Nephron progenitor cell (in vitro differentiated cells): ENCODE measurements around the gene PIAS1.

Experiments
- DNase-seq: peaks from one replicate; pipeline ENCODE4 v3.0.0; 2021
- H3K27ac Mint-ChIP-seq: 2 replicates; pipeline ENCODE4 v1.8.0; 2021; ENCODE audit warnings: mild to moderate bottlenecking, moderate library complexity, mixed read lengths
- H3K27me3 Mint-ChIP-seq: 2 replicates; pipeline ENCODE4 v1.8.0; 2021; ENCODE audit warnings: mild to moderate bottlenecking, low read depth, mixed read lengths; ENCODE audit not compliant: poor library complexity
- H3K36me3 Mint-ChIP-seq: 2 replicates; pipeline ENCODE4 v1.8.0; 2021; ENCODE audit warnings: low read depth, mixed read lengths
- H3K4me1 Mint-ChIP-seq: 2 replicates; pipeline ENCODE4 v1.8.0; 2021; ENCODE audit warnings: mixed read lengths
- H3K4me3 Mint-ChIP-seq: 2 replicates; pipeline ENCODE4 v1.8.0; 2021; ENCODE audit warnings: mild to moderate bottlenecking, moderate library complexity, mixed read lengths
- H3K9me3 Mint-ChIP-seq: 2 replicates; pipeline ENCODE4 v1.8.0; 2021; ENCODE audit warnings: mild to moderate bottlenecking, moderate library complexity, mixed read lengths
- TF ChIP-seq, protein P1 (sequence below): fragments of 200-600 bp; sonication (generic); IDR thresholded peaks from 2 replicates; pipeline ENCODE4 v1.5.0; 2021; ENCODE audit warnings: antibody characterized with exemption

Gene PIAS1

DNA sequence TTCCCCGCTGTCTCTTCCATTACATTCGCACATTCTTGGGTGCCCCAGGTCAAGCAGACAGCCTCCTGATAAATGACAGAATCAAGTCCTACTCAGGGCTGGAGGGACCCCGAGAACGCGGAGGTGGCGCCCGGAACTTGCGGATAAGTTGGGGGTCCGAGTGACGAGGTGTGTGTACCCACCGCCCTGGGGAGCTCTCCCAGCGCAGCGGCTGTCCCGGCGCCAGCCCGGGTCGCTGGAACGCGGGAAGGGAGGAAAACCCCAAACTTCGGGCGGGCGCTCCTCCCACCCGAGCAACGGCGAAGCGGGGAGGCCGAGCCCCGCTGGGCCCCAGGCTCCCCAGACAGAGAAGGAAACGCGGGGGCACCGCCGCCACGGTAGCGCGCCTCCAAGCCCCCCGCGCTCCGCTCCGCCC is 174.9 kb downstream of the PIAS1 start:
- Mint-ChIP-seq H3K9me3 (peaks cover 6% of the 10 kb centered on the region), H3K36me3 (peaks cover 14% of the 10 kb centered on the region), H3K27ac (peak overlapping the region; percentile 78), H3K4me3 (peak overlapping the region; percentile 87), H3K4me1 (peaks cover 65% of the 10 kb centered on the region), H3K27me3 (no peaks in the 10 kb centered on the region)
- DNase-seq: no peak
- TF ChIP-seq, protein P1, sequence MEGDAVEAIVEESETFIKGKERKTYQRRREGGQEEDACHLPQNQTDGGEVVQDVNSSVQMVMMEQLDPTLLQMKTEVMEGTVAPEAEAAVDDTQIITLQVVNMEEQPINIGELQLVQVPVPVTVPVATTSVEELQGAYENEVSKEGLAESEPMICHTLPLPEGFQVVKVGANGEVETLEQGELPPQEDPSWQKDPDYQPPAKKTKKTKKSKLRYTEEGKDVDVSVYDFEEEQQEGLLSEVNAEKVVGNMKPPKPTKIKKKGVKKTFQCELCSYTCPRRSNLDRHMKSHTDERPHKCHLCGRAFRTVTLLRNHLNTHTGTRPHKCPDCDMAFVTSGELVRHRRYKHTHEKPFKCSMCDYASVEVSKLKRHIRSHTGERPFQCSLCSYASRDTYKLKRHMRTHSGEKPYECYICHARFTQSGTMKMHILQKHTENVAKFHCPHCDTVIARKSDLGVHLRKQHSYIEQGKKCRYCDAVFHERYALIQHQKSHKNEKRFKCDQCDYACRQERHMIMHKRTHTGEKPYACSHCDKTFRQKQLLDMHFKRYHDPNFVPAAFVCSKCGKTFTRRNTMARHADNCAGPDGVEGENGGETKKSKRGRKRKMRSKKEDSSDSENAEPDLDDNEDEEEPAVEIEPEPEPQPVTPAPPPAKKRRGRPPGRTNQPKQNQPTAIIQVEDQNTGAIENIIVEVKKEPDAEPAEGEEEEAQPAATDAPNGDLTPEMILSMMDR: no peak

DNA sequence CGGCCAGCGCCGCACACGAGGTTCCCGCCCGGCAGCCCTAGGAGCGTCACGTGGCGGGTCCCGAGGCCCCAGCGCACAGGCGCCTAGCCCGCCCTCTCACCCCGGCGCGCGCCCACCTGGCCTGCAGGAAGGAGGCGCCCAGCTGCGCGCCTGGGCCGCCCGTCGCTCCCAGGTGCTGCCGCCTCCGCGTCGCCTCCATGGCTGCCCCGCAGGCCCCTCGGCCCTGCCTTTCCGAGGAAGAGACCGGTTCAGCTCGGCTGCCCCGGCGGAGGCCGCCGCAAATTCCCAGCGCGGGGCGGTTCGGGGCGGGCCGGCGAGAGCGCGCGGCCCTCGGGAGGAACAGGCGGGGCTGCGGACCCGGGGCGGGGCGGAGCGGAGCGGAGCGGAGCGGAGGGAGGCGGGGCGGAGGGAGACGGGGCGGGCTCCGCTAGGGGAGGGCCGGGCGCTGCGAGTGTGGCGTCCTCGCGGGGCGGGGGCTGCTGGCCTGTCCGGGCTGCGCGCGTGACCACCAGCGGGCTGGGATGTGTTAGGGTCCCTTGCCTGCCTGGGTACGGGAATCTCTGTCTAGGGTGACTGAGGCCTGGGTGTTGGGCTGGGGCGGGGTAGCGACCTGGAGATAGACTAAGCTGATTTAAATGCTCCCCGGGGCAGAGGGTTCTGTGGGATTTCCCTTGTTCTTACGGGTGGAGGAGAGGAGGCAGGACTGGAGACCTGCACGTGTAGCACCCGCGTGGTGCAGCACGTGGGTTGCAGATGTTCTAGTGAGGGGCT is 175.5 kb downstream of the PIAS1 start, which contains the start of gene CLN6:
CLN6 (minus strand) TSS at position 343 of the 771 bp plus-strand sequence; CDS start at position 199, 144 bp downstream.
- DNase-seq: peak; percentile 89
- peaks cover 3% of the 10 kb centered on the region for H3K9me3 Mint-ChIP-seq
- TF ChIP-seq, protein P1: no peak
- no peaks in the 10 kb centered on the region for H3K27me3 Mint-ChIP-seq
- peaks cover 71% of the 10 kb centered on the region for H3K4me1 Mint-ChIP-seq
- peak within 1 kb of the TSS; percentile 79 for H3K27ac Mint-ChIP-seq
- peaks cover 9% of the 10 kb centered on the region for H3K36me3 Mint-ChIP-seq
- peak within 1 kb of the TSS; percentile 91 for H3K4me3 Mint-ChIP-seq

DNA sequence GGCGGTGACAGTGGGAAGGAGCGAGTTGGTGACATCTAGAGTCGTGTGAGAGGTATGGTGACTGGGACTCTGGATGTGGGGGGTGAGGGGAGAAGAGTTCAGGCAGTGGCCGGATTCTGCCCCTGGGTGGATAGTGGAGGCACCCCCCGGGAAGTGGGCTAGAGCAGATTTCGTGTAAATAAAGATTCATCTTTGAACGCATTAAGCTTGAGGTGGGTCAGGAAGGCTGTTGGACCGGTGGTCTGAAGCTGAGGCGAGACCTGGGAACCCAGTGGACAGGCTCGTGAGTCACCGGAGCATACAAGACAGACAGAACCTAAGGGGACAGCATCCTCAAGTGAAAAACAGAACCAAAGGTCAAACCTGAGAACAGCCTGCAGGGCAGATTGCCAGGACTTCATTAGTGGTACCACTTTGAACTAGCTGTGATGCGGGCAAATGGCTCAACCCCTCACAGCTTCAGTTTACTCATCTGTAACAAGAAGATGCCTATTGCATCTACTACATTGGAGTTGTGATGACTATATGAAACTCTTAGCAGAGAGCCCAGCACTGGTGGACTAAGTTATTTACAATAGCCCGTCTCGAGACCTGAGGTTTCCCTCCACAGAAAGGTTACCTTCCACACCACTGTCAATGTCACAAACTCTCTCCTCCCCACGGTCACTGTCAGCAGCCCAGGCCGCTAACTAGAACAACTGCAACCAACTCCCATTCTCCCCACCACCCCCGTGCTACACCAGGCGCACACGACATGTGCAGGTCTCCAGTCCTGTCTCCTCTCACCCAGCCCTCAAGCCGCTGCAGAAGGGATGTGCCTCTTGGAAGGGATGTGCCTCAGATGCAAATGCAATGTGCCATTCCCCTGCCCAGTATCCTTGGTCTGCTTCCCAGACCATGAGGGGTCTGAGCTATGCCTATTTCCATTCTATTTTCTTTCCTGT is 176.3 kb downstream of the PIAS1 start:
- peak overlapping the region; percentile 79 for H3K27ac Mint-ChIP-seq
- no peaks in the 10 kb centered on the region for H3K9me3 Mint-ChIP-seq
- H3K4me3 Mint-ChIP-seq: peak overlapping the region; percentile 91
- TF ChIP-seq, protein P1: no peak
- H3K4me1 Mint-ChIP-seq: peaks cover 66% of the 10 kb centered on the region
- no peaks in the 10 kb centered on the region for H3K27me3 Mint-ChIP-seq
- H3K36me3 Mint-ChIP-seq: peaks cover under 1% of the 10 kb centered on the region
- no peak for DNase-seq

DNA sequence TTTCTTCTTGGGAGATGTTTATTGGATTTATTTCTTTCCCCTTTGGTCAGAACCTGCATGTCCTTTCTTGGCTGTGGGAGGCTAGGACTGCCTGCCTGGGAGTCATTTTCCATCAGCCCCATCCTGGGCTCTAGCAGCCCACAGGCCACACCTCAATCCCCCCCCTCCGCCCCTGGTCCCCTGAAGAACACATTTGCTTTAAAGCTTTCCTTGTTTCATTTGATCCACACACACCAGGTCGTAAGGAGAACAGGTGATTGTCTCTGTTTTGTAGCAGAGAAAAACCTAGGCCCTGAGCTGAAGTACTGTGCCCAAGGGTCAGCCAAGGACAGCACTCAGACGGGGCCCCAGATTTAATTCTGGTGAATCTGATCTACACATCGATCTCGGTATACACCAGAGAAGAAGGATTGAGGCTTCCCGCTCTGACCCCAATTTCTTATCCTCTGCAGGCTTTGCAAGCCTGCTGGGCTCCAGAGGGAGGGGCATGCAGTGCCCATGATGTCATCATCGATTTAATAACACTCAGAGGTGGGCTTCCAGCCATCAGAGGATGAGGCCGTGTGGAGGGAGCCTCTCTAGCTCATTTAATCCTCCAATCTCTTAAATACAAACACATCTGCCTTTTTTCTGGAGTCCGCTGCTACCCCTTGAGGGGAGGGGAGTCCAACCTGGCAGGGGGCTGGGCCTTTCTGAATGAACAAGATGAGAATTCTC is 177.1 kb downstream of the PIAS1 start:
- Mint-ChIP-seq H3K4me3 (peak overlapping the region; percentile 64), H3K27ac (no peak overlapping the region), H3K9me3 (no peaks in the 10 kb centered on the region), H3K36me3 (no peaks in the 10 kb centered on the region), H3K4me1 (peaks cover 66% of the 10 kb centered on the region), H3K27me3 (no peaks in the 10 kb centered on the region)
- DNase-seq: no peak
- TF ChIP-seq, protein P1: no peak

DNA sequence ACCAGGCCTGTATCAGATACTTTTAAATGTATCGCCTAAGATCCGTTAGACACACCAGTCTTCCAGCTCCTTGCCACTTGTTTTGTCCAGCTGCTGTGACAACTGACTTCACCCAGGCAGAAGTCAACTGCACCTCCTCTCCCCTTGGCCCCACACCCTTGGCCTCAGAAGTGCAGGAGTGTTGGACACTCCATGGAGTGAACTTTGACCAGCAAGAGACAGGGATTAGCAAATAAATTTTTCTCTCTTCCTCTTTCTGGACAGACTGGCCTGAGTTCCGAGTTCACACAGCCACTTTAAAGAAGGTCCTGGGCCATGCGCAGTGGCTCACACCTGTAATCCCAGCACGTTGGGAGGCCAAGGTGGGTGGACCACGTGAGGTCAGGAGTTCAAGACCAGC is 178.3 kb downstream of the PIAS1 start:
- H3K4me1 Mint-ChIP-seq: peaks cover 58% of the 10 kb centered on the region
- no peak overlapping the region for H3K4me3 Mint-ChIP-seq
- peaks cover 2% of the 10 kb centered on the region for H3K36me3 Mint-ChIP-seq
- TF ChIP-seq, protein P1: no peak
- no peak overlapping the region for H3K27ac Mint-ChIP-seq
- peaks cover 3% of the 10 kb centered on the region for H3K9me3 Mint-ChIP-seq
- DNase-seq: no peak
- no peaks in the 10 kb centered on the region for H3K27me3 Mint-ChIP-seq
